Effector CD4-positive, alpha-beta T cell (primary cell): ENCODE results near the gene RBMS1.

ENCODE experiments used
- DNase-seq: peaks from one replicate; pipeline ENCODE4 v3.0.0-alpha.2; 2020

Gene RBMS1

DNA sequence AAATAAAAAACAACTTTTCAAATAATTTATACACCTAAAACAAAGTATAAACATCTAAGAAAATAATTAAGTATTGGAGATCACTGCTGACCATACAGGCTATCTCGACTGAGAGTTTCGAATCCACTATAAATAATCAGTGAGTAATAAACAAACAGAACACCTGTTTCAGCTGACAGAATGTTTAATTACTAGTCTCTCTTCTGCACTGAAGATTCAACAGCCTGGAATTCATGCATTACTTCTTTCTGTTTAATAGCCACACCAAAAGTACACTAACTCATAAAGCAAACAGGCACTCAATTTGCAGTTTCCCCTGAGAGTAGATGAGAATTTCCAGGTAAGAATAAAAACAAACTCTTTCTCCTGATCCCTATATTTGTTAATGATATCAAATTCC is 138.5 kb downstream of the RBMS1 start:
- no peak for DNase-seq

DNA sequence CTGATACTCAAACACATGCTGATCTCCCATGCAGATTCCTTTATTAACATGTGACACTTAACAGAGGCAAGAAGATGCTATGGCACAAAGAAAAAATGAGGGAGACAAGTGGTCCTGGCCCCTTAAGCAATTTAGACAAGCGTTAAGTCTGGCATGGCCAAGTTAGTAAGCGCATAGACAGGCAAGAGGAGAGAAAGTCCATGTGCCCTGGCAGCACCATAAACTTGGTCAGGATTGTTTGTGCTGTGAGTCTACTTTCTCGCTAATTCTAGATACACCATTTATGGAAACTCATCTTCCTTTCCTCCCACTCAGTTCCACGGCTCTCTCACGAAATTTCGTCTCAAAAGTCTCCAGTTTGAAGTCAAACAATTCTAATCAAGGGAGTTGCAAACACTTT is 138.9 kb downstream of the RBMS1 start:
- no peak for DNase-seq

DNA sequence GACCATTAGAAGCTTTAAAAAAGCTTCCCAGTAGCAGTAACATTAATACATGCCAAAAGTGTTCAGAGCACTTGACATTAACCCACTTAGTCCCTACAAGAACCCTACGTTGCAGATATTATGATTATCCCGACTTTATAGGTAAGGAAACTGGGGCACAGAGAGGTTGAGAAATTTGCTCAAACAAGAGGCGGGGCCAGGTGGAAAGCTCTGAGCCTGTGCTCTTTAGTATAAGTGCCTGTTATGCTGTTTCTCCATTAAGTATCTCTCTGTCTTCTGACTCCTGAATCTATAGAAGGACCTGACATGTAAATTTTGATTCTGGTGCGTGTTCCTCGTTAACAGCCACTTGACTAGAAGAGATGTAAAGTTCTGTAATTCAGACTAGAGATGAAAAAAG is 139.8 kb downstream of the RBMS1 start:
- DNase-seq, result no peak

DNA sequence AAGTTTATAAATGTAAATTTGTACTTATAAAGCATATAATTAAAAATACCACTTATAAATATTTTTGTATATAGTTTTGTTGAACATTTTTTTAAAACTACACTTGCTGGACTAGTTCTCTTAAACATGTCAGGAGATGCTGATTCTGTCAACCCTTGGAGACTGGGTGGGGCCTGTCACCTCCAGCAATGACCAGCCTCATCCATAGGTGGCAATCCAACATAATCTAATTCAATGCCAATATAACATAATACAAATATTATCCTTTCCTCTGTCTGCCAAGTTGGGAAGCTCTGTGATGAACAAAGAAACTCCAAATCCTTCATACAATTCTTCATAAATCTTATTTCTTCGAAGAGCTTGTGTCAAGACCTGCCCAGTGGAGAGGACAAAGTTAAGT is 140.4 kb downstream of the RBMS1 start:
- DNase-seq, result peak; percentile 14

DNA sequence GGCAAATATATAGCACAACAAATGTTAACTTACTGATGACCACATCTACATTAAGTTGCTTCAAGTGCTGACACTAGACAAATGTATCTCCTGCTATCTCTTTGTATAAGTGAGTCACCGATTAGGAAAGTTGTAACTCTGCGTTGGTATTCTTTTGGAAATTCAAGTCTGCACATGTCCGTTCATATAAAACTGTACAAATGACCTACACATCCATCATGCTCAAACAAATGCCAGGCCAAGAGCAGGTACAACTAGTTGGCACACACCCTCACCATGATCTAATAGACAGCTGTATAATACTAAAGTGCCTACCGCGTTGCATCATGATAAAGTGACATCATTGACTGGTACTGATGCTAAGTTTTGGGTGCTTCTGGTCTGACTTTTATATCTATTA is 141.1 kb downstream of the RBMS1 start:
- DNase-seq, result no peak

DNA sequence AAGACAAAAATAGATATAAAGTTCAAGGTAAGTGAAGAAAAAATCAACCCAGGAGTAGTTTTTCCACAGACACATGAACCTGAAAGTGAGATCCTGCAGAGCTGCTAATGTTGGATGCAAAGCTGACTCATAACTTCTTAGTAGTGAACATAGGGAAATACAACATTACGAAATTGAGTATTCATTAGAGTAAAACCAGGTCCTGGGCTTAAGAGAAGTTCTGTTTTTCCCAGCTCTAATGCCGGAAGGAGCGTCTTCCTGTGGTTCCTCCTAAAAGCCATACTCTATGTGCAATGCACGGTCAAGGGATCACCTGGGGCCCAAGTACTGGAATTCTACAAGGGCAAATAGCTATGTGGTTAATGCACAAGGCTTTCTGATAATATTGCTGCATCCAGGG is 141.7 kb downstream of the RBMS1 start:
- DNase-seq, result no peak

DNA sequence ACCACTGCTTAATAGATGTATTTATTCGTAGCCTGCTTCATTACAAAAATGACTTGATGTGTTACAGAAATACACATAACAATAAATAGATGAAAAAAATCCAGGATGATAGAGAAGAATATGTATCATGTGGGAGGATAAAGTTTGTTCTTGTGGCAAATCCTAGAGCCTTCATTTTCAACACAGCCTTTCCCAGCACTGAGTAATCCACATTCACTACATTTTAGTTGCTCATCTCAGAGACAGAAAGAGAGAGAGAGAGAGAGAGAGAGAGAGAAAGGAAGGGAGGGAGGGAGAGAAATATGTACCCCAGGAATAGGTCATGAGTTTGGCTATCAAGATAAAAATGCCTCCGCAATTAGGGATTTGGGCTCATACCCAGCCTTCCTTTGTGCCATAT is 144.3 kb downstream of the RBMS1 start:
- DNase-seq, result no peak

DNA sequence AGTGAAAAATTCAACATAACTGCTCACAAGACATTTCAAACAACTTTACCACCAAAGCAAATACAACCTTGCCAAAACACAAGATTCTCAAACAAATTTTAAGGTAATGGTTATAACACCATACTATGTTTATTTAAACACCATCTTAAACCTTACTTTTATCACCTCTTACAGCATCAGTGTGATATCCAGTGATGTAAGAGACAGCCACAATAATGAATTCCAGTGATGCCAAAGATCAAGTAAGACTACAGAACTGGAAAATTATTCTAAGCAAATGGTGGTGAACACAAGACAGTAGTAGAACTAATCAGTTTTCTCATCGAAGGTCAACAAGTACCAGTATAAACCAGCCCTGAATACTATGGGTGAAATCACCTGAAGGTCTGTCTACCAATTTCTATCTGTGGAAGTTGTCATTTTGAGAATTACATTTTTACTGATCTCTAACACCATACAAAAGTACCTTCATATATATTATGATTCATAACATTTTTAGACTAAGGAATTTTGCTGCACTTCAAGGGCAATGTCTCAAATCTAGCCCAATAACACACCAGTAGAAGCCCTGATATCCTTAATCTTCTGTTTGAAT is 146.2 kb downstream of the RBMS1 start:
- no peak for DNase-seq

DNA sequence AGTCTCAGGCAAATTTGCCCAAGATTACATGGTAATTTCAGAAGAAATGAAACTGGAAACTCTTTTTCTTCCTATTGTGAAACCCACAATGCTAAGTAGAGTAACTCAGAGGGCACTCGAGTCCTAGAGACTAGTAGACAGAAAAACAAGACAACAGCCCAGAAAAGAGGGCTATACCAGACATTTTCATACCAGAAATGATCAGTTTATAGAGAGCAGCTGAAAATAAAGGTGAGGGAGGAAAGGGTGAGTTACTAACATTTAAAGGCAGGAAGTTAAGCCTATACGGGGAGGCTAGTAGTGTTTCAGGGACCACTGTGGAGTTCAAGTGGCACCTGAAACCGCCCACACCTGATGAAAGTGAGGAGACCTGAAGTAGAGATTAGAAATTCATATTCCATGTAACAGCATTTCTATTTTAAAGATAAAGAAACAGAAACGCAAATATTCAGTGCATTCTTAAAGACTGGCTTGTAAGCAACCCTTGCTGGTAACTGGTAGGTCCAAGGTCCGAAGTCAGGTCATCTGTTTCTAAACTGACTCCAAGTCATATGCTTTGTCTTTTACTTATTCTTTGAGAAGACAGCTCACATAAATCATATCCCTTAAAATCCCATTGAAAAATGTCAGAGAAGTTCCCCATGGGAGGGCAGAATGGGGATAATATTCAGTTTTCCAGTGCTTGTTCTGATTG is 148.4 kb downstream of the RBMS1 start:
- no peak for DNase-seq

DNA sequence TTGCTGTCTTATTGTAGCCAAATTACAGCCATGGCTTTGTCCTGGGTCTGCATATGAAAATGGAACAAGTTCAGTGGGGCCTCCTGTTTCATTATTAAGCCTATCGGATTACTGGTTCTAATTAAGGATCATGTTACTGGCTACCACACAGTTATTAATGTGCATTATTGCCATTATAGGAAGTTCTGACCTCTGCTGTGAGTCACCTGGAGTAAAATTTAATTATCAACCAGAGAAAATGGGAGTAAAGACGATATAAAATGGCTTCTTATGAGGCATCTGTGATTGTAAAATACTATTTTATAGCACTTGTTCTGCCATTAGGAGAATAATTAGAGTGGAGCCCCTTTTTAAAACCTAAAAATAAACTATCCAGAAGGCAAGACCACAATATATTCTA is 150.2 kb downstream of the RBMS1 start:
- no peak for DNase-seq

DNA sequence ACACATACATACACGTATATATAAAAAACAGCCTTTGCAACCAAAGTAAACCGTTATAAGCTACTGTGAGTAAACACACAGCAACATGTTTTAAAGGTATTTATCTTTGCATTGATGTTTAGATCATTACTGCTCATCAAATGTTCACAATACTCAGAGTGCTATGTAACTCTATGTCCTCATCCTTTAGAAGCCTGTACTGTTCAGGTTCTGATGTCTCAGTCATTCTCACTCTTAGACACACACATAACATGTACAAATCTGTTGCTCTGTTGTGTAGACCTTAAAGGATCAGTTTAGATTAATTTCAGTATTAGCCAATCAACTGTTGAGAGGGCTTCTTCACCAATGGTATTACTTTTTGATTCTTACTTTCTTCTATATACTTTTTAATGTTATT is 153.9 kb downstream of the RBMS1 start:
- no peak for DNase-seq

DNA sequence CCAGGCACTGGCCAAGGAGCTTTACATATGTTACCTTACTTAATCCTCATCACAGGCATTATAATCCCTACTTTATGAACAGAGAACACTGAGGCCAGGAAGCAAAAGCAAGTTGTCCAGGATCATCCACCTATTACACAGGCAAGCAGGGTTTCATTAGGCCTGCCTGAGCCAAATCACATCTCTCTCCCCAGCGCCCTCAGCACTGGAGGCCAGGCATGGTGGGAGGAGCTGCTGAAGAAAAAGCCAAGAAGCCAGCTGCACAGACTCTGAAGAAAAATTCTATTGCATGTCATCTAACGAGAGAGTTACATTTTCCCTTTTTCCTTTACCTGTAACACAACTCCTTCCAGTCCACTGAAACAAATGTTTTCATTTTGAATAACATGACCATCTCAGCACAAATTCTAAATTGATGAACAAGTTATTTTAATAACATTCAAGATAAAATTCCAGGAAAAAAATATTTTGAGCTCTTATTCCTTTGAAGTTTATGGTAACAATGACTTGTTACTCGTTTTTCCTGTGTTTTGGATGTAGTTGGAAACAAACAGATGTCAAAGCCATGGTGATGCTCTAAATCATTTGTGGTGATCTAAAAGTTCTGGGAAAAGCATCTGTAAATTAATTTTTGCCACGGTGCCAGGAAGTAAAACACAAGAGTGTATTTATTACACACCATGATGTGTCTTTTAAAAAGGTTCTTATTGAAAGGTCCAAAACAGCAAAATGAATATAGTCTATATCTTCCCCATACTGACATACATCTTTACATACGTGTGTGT is 154.5 kb downstream of the RBMS1 start:
- DNase-seq, result no peak

DNA sequence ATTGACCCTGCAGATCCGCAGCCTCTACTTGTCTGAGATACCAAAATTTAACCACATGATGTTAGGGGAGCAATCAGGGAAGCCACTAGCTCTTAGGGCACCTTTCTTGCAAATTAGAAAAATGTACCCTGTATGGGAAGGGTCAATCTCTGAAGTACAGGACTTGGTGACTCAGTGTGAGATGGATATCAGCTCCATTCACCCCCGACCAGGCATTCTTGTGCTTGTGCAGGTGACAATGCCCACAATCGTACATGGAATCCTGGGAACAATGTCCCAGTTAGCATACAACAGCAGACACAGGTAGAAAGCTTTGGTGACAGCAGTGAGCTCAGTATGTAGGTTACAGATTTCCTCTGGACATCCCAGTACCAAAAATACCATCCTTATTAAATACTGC is 155.9 kb downstream of the RBMS1 start:
- DNase-seq, result no peak

DNA sequence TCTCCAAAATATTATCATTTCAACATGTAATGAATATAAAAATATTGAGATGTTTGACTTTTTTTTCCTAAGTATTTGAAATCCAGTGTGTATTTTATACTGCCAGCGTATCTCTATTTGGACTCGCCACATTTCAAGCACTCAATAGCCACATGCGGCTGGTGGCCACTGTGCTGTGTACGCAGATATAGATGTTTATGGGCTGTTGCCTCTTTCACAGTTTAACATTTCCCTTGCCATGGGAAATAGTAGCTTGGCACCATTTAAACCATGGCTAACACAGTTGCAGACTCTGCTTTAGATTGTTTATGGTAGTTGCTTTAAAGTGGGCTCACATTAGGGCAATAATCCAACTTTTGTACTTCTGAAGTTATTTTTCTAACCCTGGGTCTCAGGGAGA is 157.0 kb downstream of the RBMS1 start:
- no peak for DNase-seq

DNA sequence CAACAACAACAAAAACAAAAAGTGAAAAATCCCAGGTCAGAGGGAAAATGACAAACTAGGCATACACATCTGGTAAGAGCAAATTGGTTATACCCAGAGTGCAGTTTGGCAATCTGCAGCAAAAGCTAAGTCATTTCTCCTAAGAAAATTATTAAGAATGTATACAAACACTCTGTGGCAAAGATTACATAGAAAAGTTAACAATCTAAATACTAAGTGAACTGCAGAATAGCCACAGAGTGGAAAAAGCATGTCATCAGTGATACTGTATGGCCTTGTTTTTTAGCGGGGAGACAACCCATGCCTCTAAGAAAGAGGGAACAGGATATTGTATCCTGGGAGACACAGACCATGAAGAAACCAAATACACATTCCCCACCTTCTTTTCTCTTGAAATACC is 157.5 kb downstream of the RBMS1 start:
- no peak for DNase-seq

DNA sequence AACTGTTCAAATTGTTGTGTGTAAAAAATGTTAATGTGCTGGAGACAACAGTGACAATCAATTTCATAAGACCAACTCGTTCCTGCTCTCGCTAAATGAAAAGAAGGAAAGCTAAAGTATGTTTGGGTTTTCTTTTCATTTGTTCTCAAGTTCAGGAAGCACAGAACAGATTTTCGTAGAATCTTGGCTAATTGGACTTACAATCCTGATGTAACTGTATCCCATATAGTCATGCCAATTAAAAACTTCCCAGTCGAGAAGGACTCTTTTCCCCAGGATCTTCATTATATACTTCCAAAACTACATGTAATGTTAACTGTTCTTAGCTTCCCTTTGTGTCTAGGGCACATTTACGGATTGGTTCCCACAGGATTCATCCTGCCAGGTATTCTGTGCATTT is 158.2 kb downstream of the RBMS1 start:
- no peak for DNase-seq

DNA sequence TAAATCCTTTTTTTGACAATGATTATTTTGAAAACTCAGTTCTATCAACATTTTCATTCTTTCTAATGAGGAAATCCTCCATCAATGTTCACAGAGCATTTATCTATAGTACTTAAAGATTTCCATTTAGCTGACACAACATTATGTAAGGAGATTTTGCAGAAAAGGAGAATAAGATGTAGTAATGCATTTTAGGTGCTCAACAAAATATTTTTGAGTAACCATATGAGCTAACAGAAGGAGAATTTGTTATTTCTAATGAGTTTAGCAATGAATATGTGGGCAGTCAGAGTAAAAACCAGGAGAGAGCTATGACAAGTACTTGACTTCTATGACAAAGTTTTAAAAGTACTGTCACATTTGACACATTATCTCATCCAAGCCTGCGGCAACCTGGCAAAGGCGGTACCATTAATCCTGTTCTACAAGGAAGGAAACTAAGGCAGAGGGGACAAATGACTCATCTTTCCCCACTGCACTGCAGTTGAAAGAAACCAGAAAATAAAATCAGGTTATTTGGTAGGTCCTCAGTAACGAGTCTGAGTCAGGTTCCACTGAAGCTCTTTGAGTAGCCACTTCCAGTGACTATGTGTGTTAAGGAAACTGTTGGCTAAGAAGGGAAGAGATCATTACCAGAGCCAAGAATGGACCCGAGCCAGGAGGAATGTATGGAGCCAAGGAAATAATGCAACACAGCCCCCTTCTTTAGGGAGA is 159.4 kb downstream of the RBMS1 start:
- DNase-seq, result no peak

DNA sequence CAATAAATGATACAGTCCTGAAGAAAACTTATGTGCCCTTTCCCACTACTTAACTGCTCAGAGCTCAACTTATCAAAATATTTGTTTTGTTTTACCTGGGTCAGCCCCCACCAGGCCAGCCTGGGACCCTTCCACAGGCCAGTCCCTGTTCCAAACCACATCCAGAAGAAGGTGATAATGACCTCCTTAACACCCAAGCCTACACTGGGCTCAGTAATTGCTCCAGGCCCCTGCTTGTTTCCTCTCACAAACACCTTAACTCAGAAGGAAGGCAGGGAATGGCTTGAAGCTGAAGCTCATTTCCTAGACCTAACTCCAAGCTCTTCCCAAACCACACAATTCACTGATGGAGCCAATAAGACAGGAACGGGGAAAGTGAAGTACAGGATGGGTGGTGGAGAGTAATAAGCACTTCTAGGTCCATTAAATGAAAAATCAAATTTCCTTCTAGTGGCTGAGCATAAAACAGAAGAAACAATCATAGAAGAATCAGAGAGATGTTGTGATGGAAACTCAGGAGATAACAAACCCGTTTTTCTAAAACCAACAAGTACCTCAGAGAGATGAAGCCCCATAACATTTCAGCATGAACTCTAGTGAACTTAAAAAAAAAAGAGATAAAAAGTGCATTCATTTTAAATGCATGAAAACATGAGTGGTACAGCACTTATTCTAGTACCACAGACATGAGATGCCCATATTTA is 160.1 kb downstream of the RBMS1 start:
- DNase-seq, result no peak

DNA sequence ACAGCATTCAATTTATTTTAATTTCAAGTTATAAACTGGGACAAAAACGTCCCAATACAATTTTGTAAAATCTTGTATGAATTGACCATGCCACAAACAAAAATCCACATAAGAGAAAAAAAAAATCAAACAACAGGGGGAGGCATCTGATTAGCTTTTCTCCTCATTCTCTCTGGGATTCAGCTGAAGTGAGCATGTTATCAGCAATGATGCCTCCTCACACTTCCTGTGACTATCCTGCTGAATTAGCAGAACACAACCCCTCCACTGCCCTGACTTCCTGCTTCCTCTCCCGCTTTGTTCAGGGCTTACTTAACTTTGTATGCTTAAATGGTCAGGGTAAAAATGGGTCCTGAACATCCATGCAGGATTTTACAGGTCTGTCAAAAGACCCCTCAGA is 161.3 kb downstream of the RBMS1 start:
- DNase-seq, result no peak

DNA sequence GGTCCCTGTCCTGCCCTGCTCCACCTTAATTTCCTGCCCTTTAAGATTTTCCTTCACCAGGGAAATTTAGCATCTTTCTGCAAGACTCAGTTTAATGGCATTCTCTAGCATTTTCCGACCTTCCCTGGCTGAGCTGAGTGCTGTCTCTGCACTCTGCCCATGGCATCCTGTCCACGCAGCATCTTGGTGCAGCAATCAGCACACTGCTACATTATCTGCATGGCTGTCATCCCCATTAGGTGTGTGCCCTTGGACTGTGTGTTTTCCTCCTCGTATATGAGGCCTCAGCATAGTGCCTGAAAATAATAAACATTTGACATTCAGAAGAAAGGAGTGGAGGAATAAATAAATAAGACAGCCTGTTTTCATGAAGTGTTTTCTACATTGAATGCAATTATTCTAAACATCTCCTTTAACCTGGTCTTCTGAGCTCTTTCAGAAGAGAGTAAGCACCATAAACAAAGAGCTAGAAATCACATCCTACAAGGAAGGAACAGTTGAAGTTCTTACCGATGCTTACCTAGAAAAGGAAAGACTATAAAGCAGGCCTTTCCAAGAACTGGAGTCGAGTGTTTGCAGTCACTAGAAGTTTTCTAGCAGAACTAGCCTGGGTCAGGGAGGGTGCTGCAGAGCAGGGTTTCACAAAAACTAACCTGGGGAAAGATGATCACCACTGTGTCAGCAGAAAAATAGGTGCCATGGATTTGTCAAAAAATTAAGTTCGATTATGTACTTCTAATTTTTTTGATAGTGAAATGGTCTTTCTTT is 162.2 kb downstream of the RBMS1 start:
- DNase-seq, result no peak

DNA sequence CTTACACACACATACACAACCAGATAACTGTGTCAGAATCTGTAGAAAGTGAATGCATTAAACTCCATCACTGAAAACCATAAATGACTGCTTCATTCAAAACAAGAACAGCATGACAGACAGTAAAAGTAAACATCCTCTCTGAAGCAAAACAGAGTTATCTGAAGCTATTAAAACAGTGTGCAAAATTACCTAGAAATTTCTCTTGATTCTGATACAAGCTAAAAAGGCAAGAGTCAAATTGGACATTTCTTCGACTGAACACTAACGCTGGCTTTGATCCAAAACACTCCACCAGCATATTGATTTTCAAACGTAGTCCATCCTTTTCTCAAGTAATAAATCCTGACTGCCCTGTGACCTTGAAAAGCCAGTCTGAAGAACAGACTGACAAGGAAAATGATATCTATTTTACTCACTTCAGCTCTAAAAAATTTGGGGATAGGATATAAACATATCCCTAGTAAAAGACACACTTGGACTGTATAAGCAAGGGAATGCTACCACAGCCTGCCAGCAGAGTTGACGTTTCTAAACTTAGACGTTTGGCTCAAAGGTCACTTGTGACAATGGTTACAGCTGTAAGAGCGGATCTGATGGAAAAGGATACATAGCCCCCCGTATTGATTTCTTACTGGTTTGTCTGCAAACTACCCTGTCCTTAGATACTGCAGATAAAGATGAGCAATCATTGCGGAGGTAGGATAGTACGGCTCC is 164.6 kb downstream of the RBMS1 start:
- DNase-seq, result no peak

DNA sequence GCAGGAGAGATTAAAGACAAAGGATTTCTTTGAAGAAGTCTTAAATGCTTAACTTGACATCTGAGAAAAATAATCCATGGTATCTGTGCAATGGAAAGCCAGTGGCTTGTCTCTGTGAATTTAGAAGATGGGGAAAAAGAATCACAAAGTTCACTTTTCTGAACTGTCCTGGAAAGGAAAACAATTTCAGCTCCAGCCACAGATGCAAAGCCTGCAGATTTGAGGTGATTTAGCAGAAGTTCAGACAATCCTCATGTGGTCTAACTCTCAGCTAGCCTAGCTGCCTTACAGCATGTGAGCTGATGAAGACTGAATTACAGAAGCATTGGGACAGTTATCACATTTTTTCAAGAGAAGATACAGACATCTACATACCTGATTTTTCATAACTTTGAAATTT is 166.8 kb downstream of the RBMS1 start:
- no peak for DNase-seq
